ENCODE data around the gene TMEM184C.

DNA sequence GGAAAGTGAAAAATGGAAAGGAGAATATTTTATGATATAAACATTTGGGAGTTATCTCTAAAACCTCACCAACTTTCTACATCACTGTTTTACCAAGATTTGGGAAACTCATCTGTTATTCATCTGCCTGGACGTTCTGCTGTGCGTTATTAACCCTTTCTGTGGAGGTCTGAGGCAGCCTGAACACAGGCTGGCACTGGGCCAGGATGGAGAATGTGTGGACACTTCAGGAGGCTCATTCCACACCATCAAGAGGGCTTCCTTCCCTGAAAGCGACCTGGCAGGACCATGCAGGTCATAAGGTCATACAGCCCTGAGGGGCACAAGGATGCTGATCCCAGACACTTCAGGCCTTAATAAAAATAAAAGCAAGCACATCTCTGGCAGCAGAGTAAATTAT lies 31.2 kb upstream of the TMEM184C start:
- TF ChIP-seq CTCF (IDR thresholded peaks at IDR 0.05; ENCODE audit: insufficient read depth, low read length), result no peak
- no peak for TF ChIP-seq POLR2AphosphoS5 (IDR thresholded peaks at IDR 0.05; ENCODE audit: low read depth)
- TF ChIP-seq REST (IDR thresholded peaks at IDR 0.05; ENCODE audit: insufficient replicate concordance, low read depth), result no peak
- TF ChIP-seq GABPA (IDR thresholded peaks at IDR 0.05; ENCODE audit: low read depth), result no peak
